Endothelial cell of umbilical vein (primary cell): Measurements from ENCODE around the gene MSH5. TPM values are rescaled to one million over a fixed set of nuclear protein-coding genes. Genes with fewer than 3 reads are reported as not detected.

Experiments used
- BruUV-seq: library from RNA; stranded (reverse); fragments of 400-500 nt; replicated peaks from 2 replicates; lab custom pipeline; 2021; lab: Mats Ljungman, UMichigan
- CTCF ChIA-PET: fragments of 300-600, 350-600 bp; sonication (Branson Sonifier 250); formaldehyde crosslinking; loops from one replicate; lab custom pipeline; 2021; ENCODE audit warnings: antibody characterized with exemption, inconsistent platforms; lab: Charles Lee
- POLR2A ChIA-PET: fragments of 300-600, 350-600 bp; sonication (Branson Sonifier 250); formaldehyde crosslinking; loops from one replicate; lab custom pipeline; 2021; ENCODE audit warnings: antibody characterized with exemption, inconsistent platforms; lab: Charles Lee
- DNase-seq: peaks from one replicate; pipeline ENCODE4 v3.0.0-alpha.2; 2011; ENCODE audit warnings: low read depth, low spot score
- FAIRE-seq: peaks from 2 replicates; lab custom pipeline; 2011; peaks lifted over from hg19 to GRCh38; lab: Jason Lieb, UNC
- H2AFZ ChIP-seq: 2 replicates; pipeline ENCODE4 v1.6.0; 2012; ENCODE audit warnings: low read depth, low read length, control low read depth, inconsistent platforms
- H3K27ac ChIP-seq: 2 replicates; pipeline ENCODE4 v1.5.1; 2011; ENCODE audit warnings: low read depth, mild to moderate bottlenecking, control low read depth, low read length, moderate library complexity; ENCODE audit not compliant: insufficient read depth
- H3K27me3 ChIP-seq, 2 experiments: 2 replicates each; pipeline versions ENCODE4 v1.6.0 to v1.6.1; 2011; ENCODE audit warnings: low read length in 2 of 2, mixed read lengths in 1 of 2; ENCODE audit not compliant: control insufficient read depth in 2 of 2, insufficient read depth in 2 of 2
- H3K36me3 ChIP-seq, 2 experiments: 2 replicates in 1 of 2; 3 replicates in 1 of 2; pipeline ENCODE4 v1.5.1; 2011; ENCODE audit warnings: low read length in 2 of 2, mild to moderate bottlenecking in 1 of 2, moderate library complexity in 1 of 2; ENCODE audit not compliant: control insufficient read depth in 2 of 2, insufficient read depth in 2 of 2; ENCODE audit errors: extremely low read depth in 1 of 2
- H3K4me1 ChIP-seq: 3 replicates; pipeline ENCODE4 v1.5.1; 2011; ENCODE audit warnings: mild to moderate bottlenecking, low read length; ENCODE audit not compliant: control insufficient read depth, insufficient read depth; ENCODE audit errors: extremely low read depth
- H3K4me2 ChIP-seq: 2 replicates; pipeline ENCODE4 v1.6.1; 2011; ENCODE audit warnings: low read length, control low read depth, mixed read lengths; ENCODE audit not compliant: insufficient read depth
- H3K4me3 ChIP-seq, 3 experiments: fragments of 200-600 bp in 1 of 3; sonication (generic), shearing (Covaris generic) in 1 of 3; replicated peaks in 1 of 3; 2 replicates each; pipeline ENCODE4 v1.5.1; 2011 to 2016; ENCODE audit warnings: control low read depth in 3 of 3, low read length in 3 of 3, mild to moderate bottlenecking in 2 of 3, inconsistent platforms in 1 of 3, low read depth in 1 of 3, moderate library complexity in 1 of 3; ENCODE audit not compliant: insufficient read depth in 1 of 3
- H3K79me2 ChIP-seq: 2 replicates; pipeline ENCODE4 v1.6.0; 2012; ENCODE audit warnings: low read length, inconsistent platforms; ENCODE audit not compliant: control insufficient read depth, insufficient read depth
- H3K9ac ChIP-seq: replicated peaks from 2 replicates; pipeline ENCODE3; 2011; ENCODE audit warnings: low read length, control low read depth; ENCODE audit not compliant: insufficient read depth; ENCODE audit errors: extremely low read depth
- H3K9me1 ChIP-seq: replicated peaks from 3 replicates; pipeline ENCODE4 v1.6.0; 2011; ENCODE audit warnings: mild to moderate bottlenecking, low read length; ENCODE audit not compliant: control insufficient read depth, insufficient read depth; ENCODE audit errors: extremely low read depth
- H3K9me3 ChIP-seq: replicated peaks from 2 replicates; pipeline ENCODE4 v1.5.1; 2012; ENCODE audit warnings: low read length, inconsistent platforms; ENCODE audit not compliant: control insufficient read depth, insufficient read depth
- H4K20me1 ChIP-seq: replicated peaks from 2 replicates; pipeline ENCODE3; 2011; ENCODE audit warnings: mild to moderate bottlenecking, low read length; ENCODE audit not compliant: control insufficient read depth, insufficient read depth; ENCODE audit errors: extremely low read depth
- EZH2 ChIP-seq: IDR thresholded peaks from 2 replicates; pipeline ENCODE4 v1.6.1; 2012; ENCODE audit warnings: borderline replicate concordance, low read depth, mild to moderate bottlenecking, moderate library complexity, low read length, inconsistent platforms; ENCODE audit not compliant: severe bottlenecking
- FOS ChIP-seq: IDR thresholded peaks from 2 replicates; pipeline ENCODE4 v1.6.1; 2011; ENCODE audit warnings: mild to moderate bottlenecking, low read length, moderate library complexity, borderline replicate concordance; ENCODE audit not compliant: insufficient read depth
- GATA2 ChIP-seq: IDR thresholded peaks from 2 replicates; pipeline ENCODE4 v1.7.0; 2011; ENCODE audit warnings: low read depth, mild to moderate bottlenecking, moderate library complexity, mixed read lengths, low read length; ENCODE audit not compliant: insufficient read length, insufficient read depth
- JUN ChIP-seq: IDR thresholded peaks from 2 replicates; pipeline ENCODE4 v1.6.1; 2011; ENCODE audit warnings: borderline replicate concordance, low read depth; ENCODE audit not compliant: insufficient read length, insufficient read depth
- MYC ChIP-seq: IDR thresholded peaks from one replicate; pipeline ENCODE4 v1.6.1; 2011; ENCODE audit warnings: mild to moderate bottlenecking, low read depth, low read length
- POLR2A ChIP-seq: IDR thresholded peaks from 2 replicates; pipeline ENCODE4 v1.6.1; 2012; ENCODE audit warnings: low read depth, mild to moderate bottlenecking, control low read depth, low read length
- POLR2AphosphoS5 ChIP-seq: IDR thresholded peaks from 2 replicates; pipeline ENCODE4 v1.6.1; 2012; ENCODE audit warnings: low read depth, mild to moderate bottlenecking, control low read depth, low read length, moderate library complexity; ENCODE audit not compliant: insufficient read depth
- dilution Hi-C: fragments of 300-500 bp; cut with MboI; formaldehyde crosslinking; loops from one replicate; pipeline ENCODE4 v1.15.0; 2019; ENCODE audit warnings: low sequenced_read_pairs; ENCODE audit not compliant: extremely low pct_ligation_motif_present
- intact Hi-C: fragments of 100-400 bp; cut with micrococcal nuclease; formaldehyde crosslinking; loops from one replicate; pipeline ENCODE4 v1.10.0; 2022
- polyA plus RNA-seq, 4 experiments: library from polyadenylated mRNA; depleted of rRNA in 3 of 4; stranded (reverse) in 3 of 4; unstranded in 1 of 4; fragments of >200 nt; gene quantifications; 2 replicates each; pipeline versions ENCODE4 v1.2.1 to v1.2.3, GENCODE V29; 2011 to 2012; ENCODE audit warnings: missing spikeins in 1 of 4
- total RNA-seq: library from RNA; stranded (reverse); gene quantifications from 2 replicates; pipeline ENCODE4 v1.2.3, GENCODE V29; 2021
- TF ChIP-seq, protein P1 (sequence below), 2 donors: IDR thresholded peaks; 1 replicate in 1 of 2; 2 replicates in 1 of 2; pipeline ENCODE4 v1.5.1; 2011; ENCODE audit warnings: low read length in 2 of 2, mild to moderate bottlenecking in 2 of 2, moderate library complexity in 2 of 2, control low read depth in 1 of 2, inconsistent platforms in 1 of 2, low read depth in 1 of 2; ENCODE audit not compliant: insufficient read depth in 1 of 2; ENCODE audit errors: extremely low read depth in 1 of 2
- TF ChIP-seq, protein P2 (sequence below): IDR thresholded peaks from 2 replicates; pipeline ENCODE4 v1.6.1; 2011; ENCODE audit not compliant: insufficient read depth, insufficient read length

Gene MSH5
- total and polyA plus RNA-seq, 2 donors (not counting 3 experiments of a cell fraction or from before 2014, with no cell fraction given): 27.1 to 43.8 TPM

DNA sequence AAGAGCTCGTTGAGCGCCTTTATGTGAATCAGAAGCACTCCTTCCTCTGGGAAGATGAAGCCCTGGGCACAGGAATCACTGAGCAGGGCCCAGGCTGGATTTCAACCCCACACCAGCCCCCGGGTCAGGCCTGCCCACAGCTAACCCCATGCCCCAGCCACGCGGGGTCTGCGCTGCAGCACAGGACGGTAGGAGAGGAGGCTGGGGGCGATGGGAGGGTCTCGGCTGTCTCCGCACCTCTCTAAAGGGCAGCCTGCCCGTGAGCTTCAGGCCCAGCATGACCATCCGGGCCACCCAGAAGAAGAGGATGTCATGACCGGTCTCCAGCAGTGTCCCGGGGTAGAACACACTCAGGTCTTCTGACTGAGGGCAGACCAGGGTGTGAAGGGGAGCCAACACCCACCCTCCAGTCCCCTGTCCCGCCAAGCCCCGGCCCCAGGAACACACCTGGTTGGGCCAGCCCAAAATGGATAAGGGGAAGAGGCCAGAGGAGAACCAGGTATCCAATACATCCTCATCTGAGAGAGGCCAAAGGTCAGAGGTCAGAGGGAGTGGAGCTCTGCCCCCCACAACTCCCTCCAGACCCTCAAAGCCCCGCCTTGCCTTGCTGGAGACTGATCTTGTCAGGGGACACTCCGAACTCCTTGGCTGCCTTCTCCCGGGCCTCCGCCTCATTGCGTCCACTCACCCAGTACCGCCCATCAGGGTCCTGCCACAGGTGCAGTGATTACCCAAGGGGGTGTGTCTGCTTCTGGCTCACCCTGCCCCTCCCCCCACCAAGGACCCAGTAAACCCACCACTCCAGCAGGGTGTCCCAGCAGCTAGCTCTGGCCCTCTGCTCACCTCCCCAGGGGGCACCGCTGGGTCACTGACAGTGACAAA is 41.7 kb downstream of the MSH5 start:
- intact Hi-C loops: no loop called here
- dilution Hi-C loops: no loop called here
- Histone ChIP-seq H3K36me3 (peaks cover 8 to 46% of the 10 kb centered on the region in 2 experiments), H3K27me3 (no peaks in the 10 kb centered on the region), H3K4me2 (no peak overlapping the region), H3K27ac (no peak overlapping the region), H3K9ac (no peak overlapping the region), H4K20me1 (no peaks in the 10 kb centered on the region), H3K9me1 (no peaks in the 10 kb centered on the region), H3K4me1 (peaks cover 4% of the 10 kb centered on the region), H2AFZ (no peak overlapping the region), H3K9me3 (no peaks in the 10 kb centered on the region), H3K79me2 (no peaks in the 10 kb centered on the region), H3K4me3 (no peak overlapping the region)
- DNase-seq (no peak), FAIRE-seq (no peak)
- TF ChIP-seq FOS: no peak
- TF ChIP-seq EZH2: no peak
- no peak for TF ChIP-seq POLR2A
- TF ChIP-seq POLR2AphosphoS5: no peak
- no peak for TF ChIP-seq JUN
- TF ChIP-seq, protein P1, sequence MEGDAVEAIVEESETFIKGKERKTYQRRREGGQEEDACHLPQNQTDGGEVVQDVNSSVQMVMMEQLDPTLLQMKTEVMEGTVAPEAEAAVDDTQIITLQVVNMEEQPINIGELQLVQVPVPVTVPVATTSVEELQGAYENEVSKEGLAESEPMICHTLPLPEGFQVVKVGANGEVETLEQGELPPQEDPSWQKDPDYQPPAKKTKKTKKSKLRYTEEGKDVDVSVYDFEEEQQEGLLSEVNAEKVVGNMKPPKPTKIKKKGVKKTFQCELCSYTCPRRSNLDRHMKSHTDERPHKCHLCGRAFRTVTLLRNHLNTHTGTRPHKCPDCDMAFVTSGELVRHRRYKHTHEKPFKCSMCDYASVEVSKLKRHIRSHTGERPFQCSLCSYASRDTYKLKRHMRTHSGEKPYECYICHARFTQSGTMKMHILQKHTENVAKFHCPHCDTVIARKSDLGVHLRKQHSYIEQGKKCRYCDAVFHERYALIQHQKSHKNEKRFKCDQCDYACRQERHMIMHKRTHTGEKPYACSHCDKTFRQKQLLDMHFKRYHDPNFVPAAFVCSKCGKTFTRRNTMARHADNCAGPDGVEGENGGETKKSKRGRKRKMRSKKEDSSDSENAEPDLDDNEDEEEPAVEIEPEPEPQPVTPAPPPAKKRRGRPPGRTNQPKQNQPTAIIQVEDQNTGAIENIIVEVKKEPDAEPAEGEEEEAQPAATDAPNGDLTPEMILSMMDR (IDR thresholded peaks at IDR 0.05; ENCODE audit: extremely low read depth in 1 of 2, insufficient read depth in 1 of 2, low read depth in 1 of 2, low read length in 2 of 2): no peak
- no peak for TF ChIP-seq MYC
- no peak for TF ChIP-seq GATA2
- TF ChIP-seq, protein P2, sequence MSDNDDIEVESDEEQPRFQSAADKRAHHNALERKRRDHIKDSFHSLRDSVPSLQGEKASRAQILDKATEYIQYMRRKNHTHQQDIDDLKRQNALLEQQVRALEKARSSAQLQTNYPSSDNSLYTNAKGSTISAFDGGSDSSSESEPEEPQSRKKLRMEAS: no peak
- CTCF ChIA-PET: no interaction called here
- BruUV-seq: no TSS peak
- POLR2A ChIA-PET: no interaction called here
